T-helper 2 cell treated with Interferon-gamma antibody and Interleukin-4, amounts not matched to agents 5 μg/mL and 100 μg/mL, for 36 hours (primary cell): ENCODE results near the gene TNFSF15.
A peak's percentile ranks its signal among the peaks of the same experiment; 100 is the strongest.

ENCODE experiments used
- DNase-seq: peaks from one replicate; pipeline ENCODE4 v3.0.0; 2021; ENCODE audit warnings: low spot score
- H3K27ac Mint-ChIP-seq: one replicate; pipeline ENCODE4 v1.8.0; 2021; ENCODE audit warnings: mild to moderate bottlenecking, mixed read lengths
- H3K27me3 Mint-ChIP-seq: one replicate; pipeline ENCODE4 v1.8.0; 2021; ENCODE audit warnings: low read depth, mixed read lengths
- H3K36me3 Mint-ChIP-seq: one replicate; pipeline ENCODE4 v1.8.0; 2021; ENCODE audit warnings: low read depth, mixed read lengths
- H3K4me1 Mint-ChIP-seq: one replicate; pipeline ENCODE4 v1.8.0; 2021; ENCODE audit warnings: low read depth, mixed read lengths
- H3K4me3 Mint-ChIP-seq: one replicate; pipeline ENCODE4 v1.8.0; 2022; ENCODE audit warnings: mild to moderate bottlenecking, moderate library complexity, mixed read lengths
- H3K9me3 Mint-ChIP-seq: one replicate; pipeline ENCODE4 v1.8.0; 2021; ENCODE audit warnings: mixed read lengths

TNFSF15 gene

GRCh38 chr9:114789006-114789405, 16.8 kb downstream of the TNFSF15 start:
- Mint-ChIP-seq H3K27ac (no peak overlapping the region), H3K36me3 (no peaks in the 10 kb centered on the region), H3K4me1 (no peaks in the 10 kb centered on the region), H3K27me3 (peaks cover 18% of the 10 kb centered on the region), H3K9me3 (no peaks in the 10 kb centered on the region), H3K4me3 (no peak overlapping the region)
- no peak for DNase-seq

GRCh38 chr9:114787781-114788498, 17.9 kb downstream of the TNFSF15 start:
- Mint-ChIP-seq H3K27me3 (peaks cover 15% of the 10 kb centered on the region), H3K9me3 (no peaks in the 10 kb centered on the region), H3K4me1 (no peaks in the 10 kb centered on the region), H3K27ac (no peak overlapping the region), H3K4me3 (no peak overlapping the region), H3K36me3 (no peaks in the 10 kb centered on the region)
- no peak for DNase-seq

GRCh38 chr9:114787214-114787613, 18.6 kb downstream of the TNFSF15 start:
- H3K36me3 Mint-ChIP-seq: no peaks in the 10 kb centered on the region
- H3K9me3 Mint-ChIP-seq: no peaks in the 10 kb centered on the region
- H3K4me1 Mint-ChIP-seq: no peaks in the 10 kb centered on the region
- no peak overlapping the region for H3K27ac Mint-ChIP-seq
- DNase-seq: no peak
- H3K27me3 Mint-ChIP-seq: peaks cover 15% of the 10 kb centered on the region
- H3K4me3 Mint-ChIP-seq: no peak overlapping the region

- no peaks in the 10 kb centered on the region for H3K9me3 Mint-ChIP-seq
- peaks cover 15% of the 10 kb centered on the region for H3K27me3 Mint-ChIP-seq
- no peaks in the 10 kb centered on the region for H3K36me3 Mint-ChIP-seq
- no peak overlapping the region for H3K27ac Mint-ChIP-seq
- H3K4me1 Mint-ChIP-seq: no peaks in the 10 kb centered on the region
- H3K4me3 Mint-ChIP-seq: no peak overlapping the region
- no peak for DNase-seq
Observed at GRCh38 chr9:114785866-114786650, 19.8 kb downstream of the TNFSF15 start.

- Mint-ChIP-seq H3K27ac (no peak overlapping the region), H3K9me3 (no peaks in the 10 kb centered on the region), H3K36me3 (no peaks in the 10 kb centered on the region)
Observed at GRCh38 chr9:114784721-114785279, 21.0 kb downstream of the TNFSF15 start.

GRCh38 chr9:114782586-114782985, 23.3 kb downstream of the TNFSF15 start:
- H3K36me3 Mint-ChIP-seq: no peaks in the 10 kb centered on the region
- DNase-seq: no peak
- H3K4me1 Mint-ChIP-seq: peaks cover 3% of the 10 kb centered on the region
- H3K27me3 Mint-ChIP-seq: peaks cover 29% of the 10 kb centered on the region
- H3K9me3 Mint-ChIP-seq: no peaks in the 10 kb centered on the region
- no peak overlapping the region for H3K4me3 Mint-ChIP-seq
- H3K27ac Mint-ChIP-seq: no peak overlapping the region

More at GRCh38 chr9:114784721-114785279, 21.0 kb downstream of the TNFSF15 start:
- H3K4me1 Mint-ChIP-seq: no peaks in the 10 kb centered on the region
- H3K4me3 Mint-ChIP-seq: no peak overlapping the region
- no peak for DNase-seq
- H3K27me3 Mint-ChIP-seq: peaks cover 15% of the 10 kb centered on the region

- no peak for DNase-seq
- Mint-ChIP-seq H3K36me3 (no peaks in the 10 kb centered on the region), H3K27me3 (peaks cover 38% of the 10 kb centered on the region), H3K4me1 (peaks cover 19% of the 10 kb centered on the region), H3K4me3 (no peak overlapping the region), H3K9me3 (no peaks in the 10 kb centered on the region), H3K27ac (no peak overlapping the region)
Observed at GRCh38 chr9:114779352-114779845, 26.4 kb downstream of the TNFSF15 start.

GRCh38 chr9:114777821-114778609, 27.8 kb downstream of the TNFSF15 start:
- DNase-seq: peak; percentile 17
- H3K4me1 Mint-ChIP-seq: peaks cover 22% of the 10 kb centered on the region
- no peaks in the 10 kb centered on the region for H3K9me3 Mint-ChIP-seq
- H3K36me3 Mint-ChIP-seq: no peaks in the 10 kb centered on the region
- no peak overlapping the region for H3K4me3 Mint-ChIP-seq
- H3K27me3 Mint-ChIP-seq: peaks cover 36% of the 10 kb centered on the region
- no peak overlapping the region for H3K27ac Mint-ChIP-seq

- no peak overlapping the region for H3K4me3 Mint-ChIP-seq
- H3K27ac Mint-ChIP-seq: no peak overlapping the region
- peaks cover 36% of the 10 kb centered on the region for H3K27me3 Mint-ChIP-seq
- H3K4me1 Mint-ChIP-seq: peaks cover 22% of the 10 kb centered on the region
- no peaks in the 10 kb centered on the region for H3K36me3 Mint-ChIP-seq
- no peak for DNase-seq
- no peaks in the 10 kb centered on the region for H3K9me3 Mint-ChIP-seq
Observed at GRCh38 chr9:114776683-114777399, 29.0 kb downstream of the TNFSF15 start.

GRCh38 chr9:114775981-114776380, 29.9 kb downstream of the TNFSF15 start:
- peaks cover 36% of the 10 kb centered on the region for H3K27me3 Mint-ChIP-seq
- H3K4me1 Mint-ChIP-seq: peaks cover 22% of the 10 kb centered on the region
- H3K36me3 Mint-ChIP-seq: no peaks in the 10 kb centered on the region
- DNase-seq: no peak
- H3K9me3 Mint-ChIP-seq: no peaks in the 10 kb centered on the region
- no peak overlapping the region for H3K27ac Mint-ChIP-seq
- H3K4me3 Mint-ChIP-seq: no peak overlapping the region

- Mint-ChIP-seq H3K36me3 (no peaks in the 10 kb centered on the region), H3K9me3 (no peaks in the 10 kb centered on the region), H3K27me3 (peaks cover 36% of the 10 kb centered on the region), H3K4me1 (peaks cover 22% of the 10 kb centered on the region), H3K4me3 (no peak overlapping the region), H3K27ac (no peak overlapping the region)
- no peak for DNase-seq
Observed at GRCh38 chr9:114775121-114775520, 30.7 kb downstream of the TNFSF15 start.

GRCh38 chr9:114774524-114774923, 31.3 kb downstream of the TNFSF15 start:
- no peak for DNase-seq
- Mint-ChIP-seq H3K4me1 (peaks cover 26% of the 10 kb centered on the region), H3K9me3 (no peaks in the 10 kb centered on the region), H3K27ac (no peak overlapping the region), H3K27me3 (peaks cover 33% of the 10 kb centered on the region), H3K36me3 (no peaks in the 10 kb centered on the region), H3K4me3 (no peak overlapping the region)

GRCh38 chr9:114771889-114772288, 34.0 kb downstream of the TNFSF15 start:
- Mint-ChIP-seq H3K36me3 (no peaks in the 10 kb centered on the region), H3K27me3 (peaks cover 18% of the 10 kb centered on the region), H3K4me1 (peaks cover 24% of the 10 kb centered on the region), H3K9me3 (no peaks in the 10 kb centered on the region), H3K4me3 (no peak overlapping the region), H3K27ac (no peak overlapping the region)
- no peak for DNase-seq
